ENCODE results near the gene TNFRSF6B. TPM values are rescaled to one million over a fixed set of nuclear protein-coding genes. Genes with fewer than 3 reads are reported as not detected.

The TNFRSF6B gene
- polyA plus RNA-seq, 2 of the 4 experiments (the other 2 are of a cell fraction), result 0.22 to 0.66 TPM

- POLR2A ChIA-PET, result interaction anchor here (0.6 kb wide), 1 partner anchor 200 kb away, joined by 3 read pairs; no protein-coding TSS in a partner anchor
- 85% methylated on average over 6 of the region's 6 CpGs for WGBS (ENCODE audit: missing lambda C conversion rate)
Measured at GRCh38 chr20:63704749-63705117, 8.3 kb downstream of the TNFRSF6B start.

GRCh38 chr20:63705232-63706026 lies 9.0 kb downstream of the TNFRSF6B start:
- FAIRE-seq, result no peak
- WGBS (ENCODE audit: missing lambda C conversion rate), result 82% methylated on average over 8 of the region's 8 CpGs
- ChIA-PET CTCF (interaction anchor here (0.7 to 1.5 kb wide), 5 partner anchors 8 to 168 kb away, joined by 3 to 7 read pairs (median 3); partner anchors contain the start of gene PTK6), POLR2A (interaction anchor here (0.6 kb wide), 1 partner anchor 199 kb away, joined by 3 read pairs; no protein-coding TSS in a partner anchor)
- DNase-seq (ENCODE audit: low read depth in 1 of 2, low spot score in 1 of 2), result no peak
- TF ChIP-seq, protein P1, sequence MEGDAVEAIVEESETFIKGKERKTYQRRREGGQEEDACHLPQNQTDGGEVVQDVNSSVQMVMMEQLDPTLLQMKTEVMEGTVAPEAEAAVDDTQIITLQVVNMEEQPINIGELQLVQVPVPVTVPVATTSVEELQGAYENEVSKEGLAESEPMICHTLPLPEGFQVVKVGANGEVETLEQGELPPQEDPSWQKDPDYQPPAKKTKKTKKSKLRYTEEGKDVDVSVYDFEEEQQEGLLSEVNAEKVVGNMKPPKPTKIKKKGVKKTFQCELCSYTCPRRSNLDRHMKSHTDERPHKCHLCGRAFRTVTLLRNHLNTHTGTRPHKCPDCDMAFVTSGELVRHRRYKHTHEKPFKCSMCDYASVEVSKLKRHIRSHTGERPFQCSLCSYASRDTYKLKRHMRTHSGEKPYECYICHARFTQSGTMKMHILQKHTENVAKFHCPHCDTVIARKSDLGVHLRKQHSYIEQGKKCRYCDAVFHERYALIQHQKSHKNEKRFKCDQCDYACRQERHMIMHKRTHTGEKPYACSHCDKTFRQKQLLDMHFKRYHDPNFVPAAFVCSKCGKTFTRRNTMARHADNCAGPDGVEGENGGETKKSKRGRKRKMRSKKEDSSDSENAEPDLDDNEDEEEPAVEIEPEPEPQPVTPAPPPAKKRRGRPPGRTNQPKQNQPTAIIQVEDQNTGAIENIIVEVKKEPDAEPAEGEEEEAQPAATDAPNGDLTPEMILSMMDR (IDR thresholded peaks at IDR 0.05), result no peak
- TF ChIP-seq EP300 (IDR thresholded peaks at IDR 0.05) (no peak), MAZ (IDR thresholded peaks at IDR 0.05; ENCODE audit: borderline replicate concordance, low read depth, low read length) (no peak), EHF (CRISPR knock-in tag; IDR thresholded peaks at IDR 0.05) (no peak), CHD2 (IDR thresholded peaks at IDR 0.05; ENCODE audit: low read length, partially characterized antibody) (no peak), ZFP36 (IDR thresholded peaks at IDR 0.05; ENCODE audit: borderline replicate concordance, partially characterized antibody) (no peak), HOXA7 (CRISPR knock-in tag; IDR thresholded peaks at IDR 0.05) (no peak), ELK1 (IDR thresholded peaks at IDR 0.05; ENCODE audit: low read depth, low read length) (no peak), TP53 (CRISPR knock-in tag; IDR thresholded peaks at IDR 0.05) (no peak)
- TF ChIP-seq, protein P2, sequence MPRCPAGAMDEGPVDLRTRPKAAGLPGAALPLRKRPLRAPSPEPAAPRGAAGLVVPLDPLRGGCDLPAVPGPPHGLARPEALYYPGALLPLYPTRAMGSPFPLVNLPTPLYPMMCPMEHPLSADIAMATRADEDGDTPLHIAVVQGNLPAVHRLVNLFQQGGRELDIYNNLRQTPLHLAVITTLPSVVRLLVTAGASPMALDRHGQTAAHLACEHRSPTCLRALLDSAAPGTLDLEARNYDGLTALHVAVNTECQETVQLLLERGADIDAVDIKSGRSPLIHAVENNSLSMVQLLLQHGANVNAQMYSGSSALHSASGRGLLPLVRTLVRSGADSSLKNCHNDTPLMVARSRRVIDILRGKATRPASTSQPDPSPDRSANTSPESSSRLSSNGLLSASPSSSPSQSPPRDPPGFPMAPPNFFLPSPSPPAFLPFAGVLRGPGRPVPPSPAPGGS (IDR thresholded peaks at IDR 0.05), result no peak
- no peak overlapping the region; a peak in 1 of 6 replicates for H3K27ac ChIP-seq
- H3K4me1 ChIP-seq, result peaks cover 26% of the 10 kb centered on the region
- H3K9me3 ChIP-seq, result no peaks in the 10 kb centered on the region
- no peak for ATAC-seq
- H3K4me3 ChIP-seq, result no peak overlapping the region
- no peak overlapping the region; the same call in 2 of the 3 replicates for H3K4me2 ChIP-seq

More at GRCh38 chr20:63704749-63705117, 8.3 kb downstream of the TNFRSF6B start:
- TF ChIP-seq RAD21 (conservative IDR thresholded peaks at IDR 0.05 in 1 of 2, IDR thresholded peaks at IDR 0.05 in 1 of 2) (no peak), SREBF2 (IDR thresholded peaks at IDR 0.05) (no peak), NR3C1 (IDR thresholded peaks at IDR 0.05) (no peak), POLR2AphosphoS2 (conservative IDR thresholded peaks at IDR 0.05; ENCODE audit: low read length) (no peak), ZSCAN20 (CRISPR knock-in tag; IDR thresholded peaks at IDR 0.05) (no peak), EHMT2 (IDR thresholded peaks at IDR 0.05; ENCODE audit: low read depth) (no peak), RNF2 (IDR thresholded peaks at IDR 0.05; ENCODE audit: borderline replicate concordance, low read depth) (no peak), FOSB (CRISPR knock-in tag; IDR thresholded peaks at IDR 0.05) (no peak)
- no peak for DNase-seq (ENCODE audit: low read depth in 1 of 2, low spot score in 1 of 2)
- no peak overlapping the region for H3K27ac ChIP-seq
- CTCF ChIA-PET, result interaction anchor here (0.8 to 1.4 kb wide), 2 partner anchors 124 to 167 kb away, joined by 3 read pairs; partner anchors contain the start of gene PTK6
- ATAC-seq, result no peak
- FAIRE-seq, result no peak
- peaks cover 30% of the 10 kb centered on the region for H3K4me1 ChIP-seq
- H3K4me2 ChIP-seq, result no peak overlapping the region
- H3K4me3 ChIP-seq, result no peak overlapping the region
- H3K9me3 ChIP-seq, result no peaks in the 10 kb centered on the region
